Measurements from ENCODE around the gene GLDC.

DNA sequence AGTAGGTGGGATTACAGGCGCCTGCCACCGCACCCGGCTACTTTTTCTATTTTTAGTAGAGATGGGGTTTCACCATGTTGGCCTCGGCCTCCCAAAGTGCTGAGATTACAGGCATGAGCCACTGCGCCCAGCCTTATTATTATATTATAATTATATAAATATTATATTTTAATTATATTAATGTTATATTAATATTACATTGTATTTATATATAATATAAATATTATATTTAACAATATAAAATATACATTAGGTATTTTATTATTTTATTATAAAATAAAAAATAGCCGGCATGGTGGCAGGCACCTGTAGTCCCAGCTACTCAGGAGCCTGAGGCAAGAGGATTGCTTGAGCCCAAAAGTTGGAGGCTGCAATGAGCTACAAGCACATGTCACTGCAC lies 21.6 kb upstream of the GLDC start:
- TF ChIP-seq POLR2AphosphoS5 (IDR thresholded peaks at IDR 0.05; ENCODE audit: borderline replicate concordance, low read depth, low read length) = no peak
- no peak for TF ChIP-seq EZH2 (IDR thresholded peaks at IDR 0.05)
